Measurements from ENCODE around the gene GSS. TPM values are rescaled to one million over a fixed set of nuclear protein-coding genes. Genes with fewer than 3 reads are reported as not detected.

The GSS gene
- total and polyA plus RNA-seq, 2 donors (not counting 3 experiments of a cell fraction or from before 2014, with no cell fraction given) = 47.9 to 65.1 TPM

DNA sequence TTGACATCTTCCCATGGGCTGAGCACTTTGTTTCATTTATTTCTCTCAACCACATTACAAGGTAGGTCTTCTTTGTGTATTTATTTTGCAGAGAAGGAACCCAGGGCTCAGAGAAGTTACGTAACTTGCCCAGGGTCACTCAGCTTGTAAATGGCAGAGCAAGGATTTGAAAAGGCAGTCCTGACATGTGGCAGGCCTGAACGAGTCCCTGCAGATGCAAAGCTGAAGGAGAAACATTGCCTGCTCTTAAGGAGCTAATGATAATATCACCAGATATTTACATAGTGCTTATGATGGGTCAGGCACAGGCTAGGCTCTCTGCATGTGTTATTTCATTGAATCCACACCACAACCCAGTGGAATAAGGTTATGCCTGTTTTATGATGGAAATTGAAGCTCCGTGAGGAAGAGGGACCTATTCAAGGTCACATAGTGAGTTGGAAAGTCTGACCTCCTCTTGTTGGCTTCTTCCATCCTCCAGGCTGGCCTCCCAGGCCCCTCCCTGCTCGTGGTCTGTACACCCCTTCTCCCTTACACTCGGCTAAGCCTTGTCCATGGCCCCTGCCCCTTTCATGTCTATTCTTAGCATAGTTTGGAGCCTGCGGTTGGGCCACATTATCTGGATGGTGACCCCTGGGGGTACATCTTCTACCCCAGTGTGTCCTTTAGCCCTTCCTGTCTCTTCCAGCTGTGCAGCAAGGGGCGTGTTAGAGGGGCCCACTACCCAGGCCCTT, 12.6 kb upstream of the GSS start:
- Histone ChIP-seq H3K27ac (ENCODE audit: insufficient read depth, low read depth, low read length) (no peak overlapping the region), H3K9ac (replicated peaks; ENCODE audit: extremely low read depth, insufficient read depth, low read length) (no peak overlapping the region), H3K79me2 (ENCODE audit: control insufficient read depth, insufficient read depth, low read length) (no peaks in the 10 kb centered on the region), H3K27me3 (ENCODE audit: control insufficient read depth in 2 of 2, insufficient read depth in 2 of 2, low read length in 2 of 2) (no peaks in the 10 kb centered on the region), H3K4me2 (ENCODE audit: insufficient read depth, low read length) (no peak overlapping the region), H3K4me1 (ENCODE audit: control insufficient read depth, extremely low read depth, insufficient read depth, low read length) (no peaks in the 10 kb centered on the region), H4K20me1 (replicated peaks; ENCODE audit: control insufficient read depth, extremely low read depth, insufficient read depth, low read length) (no peaks in the 10 kb centered on the region), H3K9me1 (replicated peaks; ENCODE audit: control insufficient read depth, extremely low read depth, insufficient read depth, low read length) (no peaks in the 10 kb centered on the region), H3K36me3 (ENCODE audit: control insufficient read depth in 2 of 2, extremely low read depth in 1 of 2, insufficient read depth in 2 of 2, low read length in 2 of 2) (no peaks in the 10 kb centered on the region), H3K9me3 (replicated peaks; ENCODE audit: control insufficient read depth, insufficient read depth, low read length) (no peaks in the 10 kb centered on the region), H3K4me3 (replicated peaks in 1 of 3; ENCODE audit: insufficient read depth in 1 of 3, low read depth in 1 of 3, low read length in 3 of 3) (no peak overlapping the region), H2AFZ (ENCODE audit: low read depth, low read length) (no peak overlapping the region)
- POLR2A ChIA-PET = interaction anchor here (0.5 kb wide), 1 partner anchor 63 kb away, joined by 4 read pairs; no protein-coding TSS in a partner anchor
- intact Hi-C loops (cut with micrococcal nuclease) = no loop called here
- CTCF ChIA-PET = interaction anchor here (1.0 to 1.2 kb wide), 2 partner anchors 32 to 94 kb away, joined by 3 read pairs; no protein-coding TSS in a partner anchor
- FAIRE-seq (no peak), DNase-seq (ENCODE audit: low read depth, low spot score) (no peak)
- TF ChIP-seq MYC (IDR thresholded peaks at IDR 0.05; ENCODE audit: low read depth, low read length) = no peak
- TF ChIP-seq GATA2 (IDR thresholded peaks at IDR 0.05; ENCODE audit: insufficient read depth, insufficient read length, low read depth, low read length) = no peak
- no peak for TF ChIP-seq POLR2AphosphoS5 (IDR thresholded peaks at IDR 0.05; ENCODE audit: insufficient read depth, low read depth, low read length)
- no peak for TF ChIP-seq CTCF (IDR thresholded peaks at IDR 0.05; ENCODE audit: extremely low read depth in 1 of 2, insufficient read depth in 1 of 2, low read depth in 1 of 2, low read length in 2 of 2)
- TF ChIP-seq JUN (IDR thresholded peaks at IDR 0.05; ENCODE audit: borderline replicate concordance, insufficient read depth, insufficient read length, low read depth) = no peak
- TF ChIP-seq POLR2A (IDR thresholded peaks at IDR 0.05; ENCODE audit: low read depth, low read length) = no peak
- no peak for TF ChIP-seq EZH2 (IDR thresholded peaks at IDR 0.05; ENCODE audit: borderline replicate concordance, low read depth, low read length, severe bottlenecking)
- no TSS peak for BruUV-seq (replicated peaks)
- dilution Hi-C loops (cut with MboI; ENCODE audit: extremely low pct_ligation_motif_present, low sequenced_read_pairs) = no loop called here

Measured in endothelial cell of umbilical vein (primary cell).